ENCODE results near the gene DPEP3.
"Not testable (repeated sequence)": the region's sequence is repeated elsewhere in the genome, so short reads cannot be mapped to it uniquely, and the experiment has no call there.

DPEP3 gene

DNA sequence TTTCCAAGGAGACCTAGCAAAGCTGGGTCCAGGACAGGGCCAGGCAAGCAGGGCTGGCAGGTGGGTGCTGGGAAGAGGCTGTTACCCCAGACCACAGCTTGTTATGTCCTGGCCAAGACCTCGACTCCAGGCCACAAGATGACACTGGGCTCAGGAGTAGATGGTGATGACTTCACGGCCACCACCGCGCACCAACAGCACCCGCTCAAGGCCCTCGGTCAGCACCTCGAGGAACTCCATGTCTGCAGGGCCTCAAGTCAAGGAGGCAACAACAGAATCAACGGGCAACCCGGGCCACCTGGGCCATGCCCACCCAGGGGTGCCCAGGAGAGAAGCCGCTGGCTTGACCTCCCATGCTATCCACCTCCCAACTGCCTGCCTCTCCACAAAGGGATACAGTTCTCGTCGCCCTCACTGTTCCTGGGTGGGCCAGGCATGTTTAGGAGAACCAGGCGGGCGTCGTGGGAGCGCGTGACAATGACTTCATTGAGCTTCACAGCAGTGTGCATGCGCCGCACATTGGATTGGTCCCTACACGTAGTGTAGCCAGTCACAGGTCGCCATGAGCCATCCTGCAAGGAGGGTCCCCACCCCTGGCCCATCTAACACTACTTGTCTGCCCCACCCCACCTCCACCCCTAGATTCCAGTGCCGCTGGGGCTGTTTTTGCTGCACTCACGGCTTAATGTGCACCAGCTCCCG lies 35.5 kb downstream of the DPEP3 start:
- DNase-seq (ENCODE audit: low spot score): no peak

DNA sequence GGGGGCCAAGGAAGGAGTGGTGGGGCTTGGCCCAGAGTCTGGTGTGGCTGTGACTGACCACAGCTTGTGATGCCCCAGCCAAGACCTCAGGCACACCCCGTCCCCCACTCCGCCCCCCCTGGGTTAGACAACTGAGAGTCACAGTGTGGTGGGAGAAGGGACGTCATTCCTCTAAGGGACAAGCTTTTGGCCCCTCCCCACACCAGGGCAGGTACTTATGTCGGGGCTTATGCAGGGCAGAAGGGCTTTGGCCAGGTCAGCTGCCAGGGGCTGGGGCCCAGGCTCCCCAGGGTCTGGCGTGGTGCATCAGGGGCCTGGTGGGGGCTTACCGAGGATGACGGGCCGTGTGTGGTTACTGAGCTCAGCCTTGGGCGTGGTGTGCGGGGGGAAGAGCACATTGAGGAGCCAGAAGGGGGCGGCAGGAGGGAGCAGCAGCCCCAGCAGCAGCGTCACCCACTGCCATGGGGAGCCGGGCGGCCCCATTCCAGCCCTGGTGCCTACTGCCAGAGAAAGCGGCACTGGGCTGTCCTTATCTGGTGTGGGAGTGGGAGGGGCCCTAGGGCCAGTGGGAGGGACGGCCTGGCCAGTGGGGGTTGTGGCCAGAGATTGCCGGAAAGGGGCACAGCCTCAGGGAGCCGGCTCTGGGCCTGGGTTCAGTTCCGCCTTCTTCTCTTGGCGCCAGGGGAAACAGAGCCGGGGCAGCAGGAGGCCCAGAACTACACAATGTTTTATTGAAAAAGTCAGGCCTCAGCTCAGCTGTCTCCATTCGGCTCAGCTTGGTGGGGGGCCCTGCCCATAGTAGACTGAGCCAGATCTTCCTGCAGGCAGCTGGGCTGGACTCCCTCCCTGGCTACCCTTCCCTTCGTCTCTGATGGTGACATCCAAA lies 36.4 kb downstream of the DPEP3 start, which contains the start of gene LCAT:
Gene LCAT (minus strand): TSS at position 502 of the 886 bp plus-strand sequence. CDS start 19 bp downstream, at position 483.
- peak; percentile 81 for DNase-seq (ENCODE audit: low spot score)

DNA sequence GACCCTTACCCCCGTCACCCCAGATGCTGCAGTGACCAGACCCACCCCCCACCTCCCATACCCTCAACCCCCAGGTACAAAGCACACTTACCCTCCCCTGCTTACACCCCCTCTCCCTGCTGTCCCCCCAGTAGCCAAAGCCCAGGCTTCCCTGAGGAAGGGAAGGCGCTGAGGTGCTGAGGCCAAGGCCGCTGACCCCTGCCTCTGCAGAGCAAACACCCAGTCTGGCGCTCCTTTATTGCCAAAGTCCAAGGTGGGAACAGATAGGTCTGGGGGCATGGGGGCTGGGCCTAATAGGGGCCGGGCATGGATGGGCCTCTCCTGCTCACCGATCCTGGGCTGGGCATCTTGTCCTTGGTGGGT lies 37.1 kb downstream of the DPEP3 start:
- no peak for DNase-seq (ENCODE audit: low spot score)

DNA sequence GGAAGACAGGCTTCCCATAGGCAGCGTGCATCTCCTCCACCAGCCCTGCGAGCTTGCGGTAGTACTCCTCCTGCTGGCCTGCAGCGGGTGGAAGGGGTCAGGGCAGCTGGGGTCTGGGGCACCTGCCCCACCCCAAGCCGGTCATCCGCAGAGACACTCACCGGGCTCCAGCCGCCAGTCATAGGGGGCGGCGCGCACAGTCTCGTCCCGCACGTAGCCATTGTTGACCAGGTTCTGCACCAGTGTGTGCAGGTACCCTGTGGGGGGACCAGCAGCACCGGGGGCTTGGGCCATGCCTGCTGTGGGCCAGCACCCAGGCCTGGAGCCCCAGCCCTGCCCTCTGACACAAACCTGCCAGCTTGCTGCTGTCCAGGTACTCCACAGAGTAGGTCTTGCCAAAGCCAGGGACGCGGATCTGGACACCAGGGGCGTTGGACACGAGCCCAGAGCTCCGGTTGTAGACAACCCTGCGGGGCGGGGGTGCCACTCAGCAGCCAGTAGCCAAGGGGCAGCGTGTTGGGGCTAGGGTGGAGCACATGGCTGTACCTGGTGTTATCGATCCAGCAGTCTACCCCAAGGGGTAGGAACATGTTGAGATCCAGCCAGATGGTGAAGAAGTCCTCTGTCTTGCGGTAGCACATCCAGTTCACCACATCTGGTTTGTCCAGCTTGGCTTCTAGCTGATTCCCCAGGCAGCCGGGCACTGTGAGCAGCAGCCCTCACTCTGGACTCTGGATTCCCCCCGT lies 37.6 kb downstream of the DPEP3 start:
- no peak for DNase-seq (ENCODE audit: low spot score)

DNA sequence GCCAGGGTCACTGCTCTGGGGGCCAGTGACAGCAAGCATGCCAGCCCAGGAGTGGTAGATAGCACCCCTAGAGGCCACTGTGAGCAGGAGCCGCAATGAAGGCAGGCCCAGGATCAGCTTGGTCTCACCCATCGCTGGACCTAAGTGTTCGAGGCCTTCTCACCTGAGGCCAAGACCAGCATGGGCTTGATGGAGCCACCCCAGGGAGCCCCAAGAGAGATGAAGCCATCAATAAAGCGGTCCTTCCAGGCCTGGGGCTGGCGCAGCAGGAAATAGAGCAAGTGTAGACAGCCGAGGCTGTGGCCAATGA lies 38.1 kb downstream of the DPEP3 start:
- no peak for DNase-seq (ENCODE audit: low spot score)

DNA sequence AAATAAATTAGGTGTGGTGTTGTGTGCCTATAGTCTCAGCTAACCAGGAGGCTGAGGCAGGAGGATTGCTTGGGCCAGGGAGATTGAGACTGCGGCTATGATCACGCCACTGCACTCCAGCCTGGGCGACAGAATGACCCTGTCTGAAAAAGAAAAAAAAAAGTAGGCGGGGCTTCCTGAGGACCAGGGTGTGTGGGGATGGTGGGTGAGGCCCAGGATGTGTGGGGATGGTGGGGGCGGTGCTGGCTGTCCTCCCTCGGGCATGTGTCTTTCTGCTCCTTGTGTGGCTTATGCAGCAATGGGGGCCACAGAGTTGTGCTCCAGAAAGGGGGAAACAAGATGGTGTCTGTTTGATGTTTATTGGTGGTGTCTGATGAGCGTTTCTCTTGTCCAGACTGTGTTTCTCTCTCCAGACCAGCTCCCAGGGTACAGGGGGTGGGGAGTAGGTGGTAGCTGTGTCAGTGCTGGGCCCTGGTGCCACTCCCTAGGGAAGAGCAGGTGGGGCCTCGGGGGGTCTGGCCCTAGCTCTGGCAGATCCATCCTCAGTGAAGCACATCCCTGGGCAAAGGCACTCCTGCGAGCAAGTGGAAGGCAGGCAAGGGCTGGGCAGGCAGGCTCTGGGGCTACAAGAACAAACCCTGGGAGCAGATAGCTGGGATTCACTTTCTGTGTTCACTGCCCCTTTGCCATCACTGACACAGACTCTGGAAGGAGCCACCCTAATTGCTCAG lies 38.7 kb downstream of the DPEP3 start:
- DNase-seq (ENCODE audit: low spot score): no peak

DNA sequence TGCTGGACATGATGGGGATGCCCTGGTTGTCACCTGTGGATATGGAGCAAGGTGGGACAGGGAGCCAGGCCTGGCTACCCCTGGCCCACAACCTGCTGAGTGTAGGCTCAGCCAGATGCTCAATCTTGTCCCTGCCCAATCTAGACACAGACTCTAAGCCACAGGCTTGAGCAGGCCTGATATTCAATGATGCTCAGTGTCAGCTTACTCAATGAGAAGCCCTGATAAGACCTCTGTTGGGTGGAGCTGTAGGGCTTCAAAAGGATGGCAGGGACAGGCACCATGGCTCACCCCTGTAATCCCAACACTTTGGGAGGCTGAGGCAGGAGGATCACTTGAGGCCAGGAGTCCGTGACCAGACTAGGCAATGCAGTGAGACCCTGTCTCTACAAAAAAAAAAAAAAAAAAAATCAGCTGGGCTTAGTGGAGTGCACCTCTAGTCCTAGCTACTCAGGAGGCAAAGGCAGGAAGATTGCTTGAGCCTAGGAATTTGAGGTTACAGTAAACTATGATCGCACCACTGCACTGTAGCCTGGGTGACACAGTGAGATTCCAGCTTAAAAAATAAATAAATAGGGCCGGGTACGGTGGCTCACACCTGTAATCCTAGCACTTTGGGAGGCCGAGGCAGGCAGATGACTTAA lies 39.7 kb downstream of the DPEP3 start:
- no peak for DNase-seq (ENCODE audit: low spot score)

DNA sequence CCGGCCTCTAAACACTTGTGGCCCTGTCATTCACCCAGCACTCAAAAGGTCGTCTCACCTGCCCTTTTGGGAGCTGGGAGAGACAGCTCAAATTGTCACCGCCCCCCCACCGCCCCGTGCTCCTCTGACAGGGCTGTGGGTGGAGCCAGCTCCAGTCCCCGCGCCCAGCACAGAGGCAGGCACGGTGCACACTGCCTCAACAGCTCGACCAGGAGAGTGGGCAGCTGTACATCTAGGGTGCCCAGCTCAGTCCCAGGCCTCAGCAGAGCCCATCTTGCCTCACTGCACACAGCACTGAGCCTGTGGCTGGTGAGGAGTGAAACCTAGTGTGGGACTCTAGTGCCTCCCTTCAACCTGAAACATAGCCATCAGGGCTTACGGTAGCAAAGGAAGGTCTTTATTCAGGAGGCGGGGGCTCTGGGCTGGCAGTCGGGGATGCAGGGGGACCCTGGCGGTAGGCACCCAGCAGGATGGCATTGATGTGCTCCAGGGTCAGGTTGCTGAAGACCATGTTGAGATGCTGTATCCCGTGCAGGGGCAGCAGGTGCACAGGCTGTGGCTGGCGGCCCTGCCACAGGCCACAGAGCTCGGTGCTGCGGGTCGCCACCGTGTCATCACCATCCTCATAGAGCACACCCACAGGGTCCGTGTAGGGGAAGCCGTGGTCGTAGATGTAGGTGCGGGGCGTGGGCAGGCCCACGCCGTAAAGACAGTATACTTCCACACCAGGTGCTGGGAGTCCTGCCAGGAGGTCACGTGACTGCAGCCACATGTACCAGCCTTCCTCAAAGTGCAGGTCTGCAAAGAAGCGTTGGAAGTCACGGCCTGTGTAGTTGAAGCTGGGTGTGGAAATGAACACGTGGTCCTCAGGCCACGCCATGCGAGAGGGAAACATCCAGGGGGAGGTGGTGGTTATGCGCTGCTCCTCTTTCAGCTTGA lies 40.5 kb downstream of the DPEP3 start:
- no peak for DNase-seq (ENCODE audit: low spot score)

DNA sequence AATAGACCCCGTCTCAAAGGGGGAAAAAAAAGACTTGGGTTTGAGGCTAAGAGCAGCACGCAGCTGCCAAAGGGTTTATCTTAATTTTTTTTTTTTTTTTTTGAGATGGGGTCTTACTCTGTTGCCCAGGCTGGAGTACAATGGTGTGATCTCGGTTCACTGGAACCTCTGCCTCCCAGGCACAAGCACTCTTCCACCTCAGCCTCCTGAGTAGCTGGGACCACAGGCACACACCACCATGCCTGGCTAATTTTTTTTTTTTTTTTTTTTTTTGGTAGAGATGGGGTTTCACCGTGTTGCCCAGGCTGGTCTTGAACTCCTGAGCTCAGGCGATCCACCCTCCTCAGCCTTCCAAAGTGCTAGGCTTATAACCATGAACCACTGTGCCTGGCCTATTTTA lies 42.6 kb downstream of the DPEP3 start:
- DNase-seq (ENCODE audit: low spot score): not testable (repeated sequence)

DNA sequence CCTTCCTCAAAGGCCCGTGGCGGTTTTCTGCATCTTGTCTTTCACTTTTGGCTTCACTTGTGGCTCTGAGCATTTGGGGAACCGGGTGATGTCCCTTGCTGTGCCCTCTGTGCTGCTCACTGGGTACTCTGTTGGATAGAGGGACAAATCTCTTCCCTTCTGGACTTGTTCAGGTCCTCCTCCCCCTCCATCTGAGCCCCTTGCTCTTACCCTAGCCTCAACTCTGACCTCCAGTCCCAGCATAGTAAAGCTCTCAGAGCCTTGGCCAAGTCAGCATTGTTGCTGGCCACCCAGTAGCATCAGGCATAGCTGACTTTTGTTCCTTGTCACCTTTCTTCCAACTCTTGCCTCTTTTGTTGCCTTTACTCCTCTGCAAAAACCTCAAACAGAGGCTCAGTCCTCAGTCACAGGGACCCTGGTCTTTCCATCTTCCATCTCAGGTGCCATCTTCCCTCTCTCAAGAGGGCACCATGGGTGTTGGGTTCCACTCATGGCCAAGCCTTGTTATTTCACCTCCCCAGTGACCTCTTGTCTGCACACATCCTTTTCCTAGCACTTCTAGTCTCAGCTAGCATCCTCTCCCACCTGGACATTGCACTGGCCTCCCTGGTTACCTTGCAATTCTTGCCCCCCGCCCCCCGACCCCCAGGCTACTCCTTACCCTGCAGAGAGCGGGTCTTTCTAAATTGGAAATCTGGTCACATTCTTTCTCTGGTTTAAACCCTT lies 43.3 kb downstream of the DPEP3 start:
- DNase-seq (ENCODE audit: low spot score): peak; percentile 83

DNA sequence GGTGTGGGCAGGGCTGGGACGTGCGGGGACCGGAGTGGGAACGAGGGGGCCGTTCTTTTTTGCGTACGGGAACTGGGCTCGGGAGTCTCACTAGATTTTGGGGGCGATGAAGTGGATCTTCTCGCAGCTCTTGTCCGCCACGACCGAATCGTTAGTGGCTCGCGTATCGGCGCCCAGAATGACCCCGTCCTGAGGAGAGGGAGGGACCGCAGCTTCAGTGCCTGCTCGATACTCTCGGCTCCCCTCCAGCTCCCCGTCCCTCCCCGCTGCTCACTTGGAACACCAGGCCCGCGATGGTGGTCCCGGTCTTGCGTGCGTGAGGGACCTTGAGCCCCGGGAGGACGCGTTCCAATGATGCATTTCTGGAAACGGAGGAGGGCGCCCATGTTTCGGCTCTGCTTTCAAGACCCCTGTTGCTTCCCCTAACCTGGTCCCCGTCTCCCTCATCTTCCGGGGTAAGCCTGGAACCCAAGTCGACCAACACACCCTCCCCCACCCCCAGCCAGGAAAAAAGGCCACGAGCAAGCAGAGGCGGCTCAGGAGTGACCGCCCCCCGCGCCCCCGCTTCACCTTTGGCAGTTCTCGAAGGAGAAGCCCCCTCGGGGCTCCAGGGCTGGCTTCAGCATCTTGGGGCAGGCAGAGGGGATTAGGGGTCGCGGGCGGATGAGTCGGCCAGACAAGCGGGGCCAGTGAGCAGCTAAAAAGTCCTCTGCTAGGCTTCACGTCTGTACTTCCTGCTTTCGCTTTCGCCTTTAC lies 44.0 kb downstream of the DPEP3 start, which contains the start of gene PSMB10:
Gene PSMB10 (minus strand): TSS at position 727 of the 756 bp plus-strand sequence. CDS start 101 bp downstream, at position 626.
- peak; percentile 37 for DNase-seq (ENCODE audit: low spot score)

DNA sequence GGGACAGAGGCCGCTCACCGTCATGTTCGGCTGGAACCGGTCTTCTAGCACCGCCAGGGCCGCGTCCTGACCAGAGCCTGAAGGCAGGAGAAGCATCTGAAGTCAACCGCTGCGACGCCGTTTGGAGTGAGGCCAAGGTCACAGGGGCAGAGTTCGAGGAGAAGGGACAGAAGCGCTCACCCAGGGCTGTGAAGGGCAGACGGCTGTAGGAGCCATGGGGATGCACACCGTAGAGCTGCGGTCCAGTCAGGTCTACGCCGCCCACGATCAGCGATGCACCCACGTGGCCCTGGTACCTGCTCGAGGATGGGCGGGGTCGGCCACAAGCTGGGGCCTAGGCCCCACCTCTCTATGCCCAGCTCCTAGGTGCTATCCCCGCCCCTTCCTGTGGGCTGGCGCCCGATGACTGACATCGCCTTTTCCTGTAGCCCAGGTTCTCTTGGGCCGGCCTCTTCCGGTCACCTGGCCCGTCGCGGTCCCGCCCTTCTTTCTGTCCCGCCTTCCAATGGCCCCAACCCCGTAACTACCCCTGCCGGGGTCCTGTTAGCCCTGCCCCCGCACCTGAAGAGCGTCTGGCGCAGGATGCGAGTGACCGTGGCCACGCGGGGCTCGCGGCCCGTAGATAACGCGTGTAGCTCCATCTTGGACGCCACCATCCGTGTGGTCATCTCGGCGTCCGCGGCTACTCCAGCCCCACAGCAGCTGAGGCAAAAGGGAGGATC lies 44.7 kb downstream of the DPEP3 start:
- peak; percentile 98 for DNase-seq (ENCODE audit: low spot score)

DNA sequence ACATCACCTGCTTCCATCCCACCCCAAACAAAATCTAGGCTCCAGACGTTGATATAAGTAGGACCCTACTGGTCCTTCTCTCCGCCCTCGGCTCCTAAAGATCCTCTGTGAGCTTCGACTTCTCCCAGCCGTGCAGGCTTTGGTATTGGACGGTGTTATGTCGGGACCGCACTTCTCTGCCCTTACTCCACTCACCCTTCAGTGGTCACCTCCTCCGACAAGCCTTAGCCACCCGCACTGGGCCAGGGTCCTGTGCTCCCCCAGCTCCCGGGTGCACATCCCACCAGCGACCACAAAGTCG lies 45.2 kb downstream of the DPEP3 start:
- no peak for DNase-seq (ENCODE audit: low spot score)

DNA sequence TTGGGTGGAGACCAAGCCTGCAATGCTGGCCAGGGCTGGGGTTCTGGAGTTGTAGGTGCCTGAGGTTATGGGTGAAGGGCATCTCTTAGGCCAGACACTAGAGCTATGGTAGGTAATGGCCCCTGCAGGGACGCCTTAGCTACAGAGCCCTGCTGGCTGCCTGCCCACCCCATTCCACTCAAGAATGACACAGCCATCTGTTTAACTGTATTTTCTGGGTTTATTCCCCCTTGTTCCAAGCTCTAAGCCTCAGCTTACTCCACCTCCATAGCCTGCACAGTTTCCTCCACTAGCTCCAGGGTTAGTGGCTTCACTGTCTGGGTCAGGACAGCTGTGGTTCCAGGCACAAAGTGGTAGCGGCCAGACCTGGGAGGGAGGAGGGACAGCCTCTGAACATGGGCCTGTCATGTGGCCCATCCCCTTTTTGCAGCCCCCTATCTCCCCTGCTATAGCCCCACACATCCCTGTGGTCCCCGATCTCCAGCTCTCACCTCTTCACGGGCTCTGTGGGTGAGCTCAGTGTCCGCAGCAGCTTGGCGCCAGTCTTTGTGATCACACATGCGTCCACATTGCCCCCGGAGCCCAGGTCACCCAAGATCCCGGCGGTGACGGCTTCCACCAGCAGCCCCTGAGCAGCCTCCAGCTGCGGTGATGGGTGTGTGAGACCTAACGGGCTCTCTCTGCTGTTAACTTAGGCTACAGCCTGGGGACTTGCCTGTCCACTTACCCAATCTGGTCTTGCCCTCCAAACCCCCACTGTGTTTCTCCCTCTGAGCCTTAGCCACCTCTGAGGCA lies 45.8 kb downstream of the DPEP3 start:
- DNase-seq (ENCODE audit: low spot score): no peak

DNA sequence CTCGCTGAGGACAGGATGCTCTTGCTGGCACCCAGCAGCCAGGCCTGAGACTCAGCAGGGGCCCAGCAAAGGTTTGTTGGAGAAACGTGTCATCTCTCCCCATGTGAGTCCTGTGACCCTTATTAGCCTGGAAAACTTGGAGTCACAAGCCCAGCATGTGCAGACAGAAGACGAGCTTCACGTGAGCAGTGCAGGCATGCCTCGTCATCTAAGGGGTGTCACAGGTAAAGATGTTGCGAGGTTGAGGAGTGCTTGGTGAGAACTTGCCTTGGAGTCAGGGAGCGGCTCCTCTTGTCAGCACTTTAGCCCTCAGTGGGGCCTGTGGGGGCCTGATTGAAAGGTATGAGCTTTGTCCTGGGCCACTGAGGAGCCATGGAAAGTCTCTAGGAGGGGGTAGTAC lies 46.5 kb downstream of the DPEP3 start:
- DNase-seq (ENCODE audit: low spot score): no peak

DNA sequence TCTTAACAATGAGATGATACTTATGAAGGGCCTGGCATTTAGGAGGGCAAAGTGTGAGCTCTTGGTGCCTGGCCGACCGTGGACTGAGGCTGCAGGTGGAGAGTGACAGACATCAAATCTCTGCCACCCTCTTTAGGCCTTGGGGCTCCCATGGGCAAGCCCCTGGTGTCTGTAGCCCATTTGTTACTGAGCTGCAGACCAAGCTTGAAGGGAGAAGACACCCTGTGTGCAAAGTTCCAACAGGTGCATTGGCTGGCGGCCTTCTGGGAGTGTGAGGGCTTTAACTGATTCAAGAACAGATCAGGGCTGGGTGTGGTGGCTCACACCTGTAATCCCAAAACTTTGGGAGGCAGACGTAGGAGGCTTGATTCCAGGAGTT lies 47.8 kb downstream of the DPEP3 start:
- no peak for DNase-seq (ENCODE audit: low spot score)

DNA sequence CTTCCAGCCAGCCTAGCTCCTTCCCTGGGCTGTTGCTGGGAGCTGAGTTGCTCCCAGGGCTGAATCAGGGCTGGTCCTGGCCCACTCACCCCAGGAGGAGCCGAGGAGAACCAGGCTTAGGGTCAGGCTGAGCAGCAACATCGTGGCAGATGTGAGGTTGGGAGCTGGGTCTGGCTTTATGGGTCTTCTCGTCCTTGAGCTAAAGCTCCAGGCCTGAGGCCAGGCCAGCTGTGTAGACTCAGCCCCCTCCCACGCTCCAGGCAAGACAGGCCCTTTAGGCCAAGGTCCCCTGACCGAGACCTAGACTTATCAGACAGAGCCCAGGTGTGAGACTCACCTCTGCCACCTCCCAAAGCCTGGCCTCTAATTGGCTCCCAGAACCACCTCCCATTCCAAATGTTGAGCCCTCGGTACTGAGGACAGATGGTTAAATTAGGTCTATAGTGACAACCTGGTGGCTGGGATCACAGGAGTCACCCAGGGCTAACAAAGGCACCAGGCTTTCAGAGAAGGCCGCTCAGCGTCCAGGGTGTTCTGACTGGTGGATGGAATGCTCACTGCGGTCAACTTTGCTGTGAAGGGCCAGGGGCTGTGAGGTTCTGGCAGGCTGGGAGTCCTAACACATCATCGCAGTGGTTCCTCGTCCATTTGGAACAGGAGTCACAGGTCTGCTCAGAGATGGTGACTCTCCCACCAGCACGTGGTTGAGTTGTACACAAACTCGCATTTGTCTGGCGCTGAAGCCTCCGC lies 48.4 kb downstream of the DPEP3 start, which contains the start of gene CTRL:
Gene CTRL (minus strand): TSS at position 151 of the 750 bp plus-strand sequence. CDS start 10 bp downstream, at position 141.
- no peak for DNase-seq (ENCODE audit: low spot score)
